ENCODE data around the gene LRRC73.
"Not testable (repeated sequence)": the region's sequence is repeated elsewhere in the genome, so short reads cannot be mapped to it uniquely, and the experiment has no call there.

The LRRC73 gene

DNA sequence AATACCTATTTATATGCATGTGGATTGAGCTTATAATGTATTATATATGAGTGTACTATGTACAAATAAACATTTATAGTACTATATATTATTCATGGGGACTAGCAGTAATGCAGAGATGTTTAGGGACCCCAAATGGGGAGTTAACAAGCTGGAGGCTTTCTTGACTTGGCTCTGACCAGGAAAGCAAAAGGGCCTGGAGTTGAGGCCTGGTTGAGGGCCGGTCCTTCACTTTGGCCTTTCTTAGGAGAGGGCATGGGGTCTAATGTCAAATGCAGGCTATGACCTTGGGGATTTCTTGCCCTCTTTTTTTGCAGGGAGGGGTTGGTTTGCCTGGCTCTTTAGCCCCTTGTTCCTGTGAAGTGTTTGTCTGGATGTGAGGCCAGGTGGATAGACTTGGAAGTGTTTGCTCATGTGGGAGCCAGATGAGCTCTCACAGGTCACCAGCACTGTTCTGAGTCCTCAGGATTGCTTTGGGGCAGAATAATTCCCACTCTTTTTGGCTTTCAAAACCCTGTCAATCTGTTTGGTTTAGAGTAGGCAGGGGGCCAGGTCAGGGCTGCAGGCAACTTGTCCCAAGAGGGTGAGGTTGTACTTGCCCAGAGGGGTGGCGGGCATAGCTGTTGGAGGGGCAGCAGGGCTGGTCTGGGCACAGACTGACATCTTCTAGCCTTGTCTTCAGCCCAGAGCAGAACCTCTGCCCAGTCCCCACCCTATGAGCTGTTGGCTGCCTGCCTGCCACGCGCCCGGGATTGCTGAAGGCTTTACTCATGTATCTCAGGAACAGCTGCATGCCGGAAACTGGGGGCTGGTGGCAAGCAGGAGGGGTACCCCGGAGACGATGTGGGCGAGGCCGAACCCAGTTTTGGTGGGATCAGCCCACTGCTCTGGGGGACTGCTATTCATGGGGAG lies 18.1 kb downstream of the LRRC73 start:
- no peak for DNase-seq (ENCODE audit: low read depth)

DNA sequence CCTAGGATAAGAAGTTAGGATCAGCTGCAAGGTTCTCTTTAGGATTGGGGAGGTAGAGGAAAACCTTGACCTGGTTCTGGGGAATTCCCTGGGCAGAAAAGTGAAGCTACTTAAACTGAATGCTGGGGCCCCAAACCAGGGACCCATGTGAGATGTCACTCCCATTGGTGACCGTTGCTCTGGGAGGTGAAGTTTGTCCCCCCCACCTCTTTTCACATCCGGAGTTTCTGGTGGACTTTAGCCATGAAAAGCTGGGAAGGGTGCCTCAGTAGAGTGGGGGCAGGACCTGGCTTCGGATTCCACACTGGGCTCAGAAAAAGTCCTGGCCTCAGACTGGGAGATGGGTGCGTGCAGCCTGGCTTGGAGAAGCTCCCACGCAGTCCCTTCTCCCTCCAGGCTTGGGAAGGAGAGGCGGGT lies 19.6 kb downstream of the LRRC73 start:
- no peak for DNase-seq (ENCODE audit: low read depth)

DNA sequence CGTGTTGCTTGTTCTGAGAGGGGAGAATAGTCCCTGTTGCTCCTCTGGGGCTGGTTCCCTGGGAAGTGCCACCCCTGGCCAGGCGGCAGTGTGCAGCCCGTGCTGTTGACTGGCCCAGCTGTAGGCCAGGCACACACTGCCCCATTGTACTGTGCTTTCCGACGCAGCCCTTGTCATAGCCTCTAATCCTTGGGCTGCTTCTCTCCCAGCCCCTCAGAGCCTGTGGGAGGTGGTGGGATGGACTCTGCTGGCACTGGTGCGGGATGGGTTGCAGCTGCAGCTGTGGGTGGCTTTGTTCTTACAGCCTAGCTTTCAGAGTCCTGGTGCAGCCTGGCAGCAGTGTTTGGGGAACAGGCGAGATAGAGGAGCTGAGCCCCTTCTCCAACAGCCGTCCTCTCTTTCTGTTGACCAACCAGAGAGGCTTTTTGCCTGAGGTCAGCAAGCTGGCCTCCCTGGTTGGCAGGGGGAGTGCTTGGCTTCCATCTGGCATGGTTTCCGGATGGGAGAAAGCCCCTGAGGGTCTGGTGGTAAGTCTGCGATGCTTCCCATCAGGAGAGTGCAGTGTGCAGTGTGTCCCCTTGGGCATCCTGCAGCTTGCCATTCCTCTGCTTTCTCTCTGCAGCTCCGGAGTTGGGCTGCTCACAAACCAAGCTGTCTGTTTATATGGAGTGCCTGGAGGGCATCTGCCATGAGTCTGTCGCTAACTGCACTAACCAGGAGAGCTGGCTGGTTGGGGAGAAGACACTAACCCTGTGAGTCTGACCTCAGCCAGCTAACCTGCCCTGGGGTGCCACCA lies 20.7 kb downstream of the LRRC73 start:
- DNase-seq (ENCODE audit: low read depth), result no peak

DNA sequence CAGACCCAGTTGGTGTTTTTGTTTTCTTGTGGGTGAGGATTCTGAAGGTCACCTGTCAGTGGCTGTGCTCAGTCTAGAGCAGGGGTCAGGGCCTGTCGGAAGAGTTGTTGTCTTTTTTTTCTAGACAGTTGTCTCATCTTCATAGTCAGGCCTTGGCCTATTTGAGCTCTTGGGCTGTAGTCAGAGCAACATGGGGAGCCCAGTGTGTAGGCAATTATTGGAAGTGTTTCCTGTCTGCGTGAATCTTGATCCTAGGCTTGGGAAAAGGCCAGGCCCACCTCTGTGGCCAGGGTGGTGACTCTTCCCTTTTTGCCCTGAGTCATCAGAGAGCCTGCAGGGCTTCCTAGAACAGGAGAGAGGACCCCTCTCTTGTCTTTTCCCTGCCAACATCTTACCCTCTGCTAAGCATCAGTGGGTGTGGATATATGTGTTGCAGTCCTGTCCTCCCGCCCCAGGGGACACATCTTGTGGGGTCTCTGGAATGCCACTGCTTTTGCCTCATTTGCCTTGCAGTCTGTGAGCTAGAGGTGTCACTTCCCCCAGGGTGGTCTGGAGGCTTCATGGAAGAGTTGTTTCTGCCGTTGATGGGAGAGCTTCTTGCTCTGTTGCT lies 21.4 kb downstream of the LRRC73 start:
- no peak for DNase-seq (ENCODE audit: low read depth)

DNA sequence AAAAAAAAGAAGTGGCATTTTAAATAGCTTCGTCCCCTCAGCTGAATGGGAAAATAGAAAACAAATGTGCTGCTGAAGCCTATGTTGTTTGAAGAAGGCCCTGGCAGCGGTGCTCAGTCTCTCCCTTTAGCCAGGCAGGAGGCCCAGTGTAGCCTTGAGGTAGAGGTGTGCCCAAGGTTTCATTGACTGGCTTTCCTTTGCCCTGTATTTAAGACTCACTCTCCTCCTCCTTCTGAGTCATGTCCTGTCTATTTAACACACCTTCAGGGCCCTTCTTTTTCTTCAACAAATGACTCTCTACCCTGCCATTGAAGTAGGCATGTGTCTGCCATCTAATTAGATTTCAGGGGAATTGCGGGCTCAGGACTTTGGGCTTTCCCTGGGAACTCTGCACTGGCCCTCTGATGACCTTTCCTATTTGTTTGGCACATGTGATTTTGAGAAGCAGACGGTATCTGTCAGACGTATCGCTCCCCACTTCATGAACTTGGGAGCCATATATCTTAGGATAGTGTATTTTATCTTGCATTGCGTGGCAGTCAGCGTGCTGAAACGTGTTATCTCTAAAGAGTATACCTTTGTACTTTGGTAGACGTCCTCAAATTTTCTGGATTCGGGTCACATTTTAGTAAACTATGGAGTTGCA lies 28.4 kb downstream of the LRRC73 start:
- DNase-seq (ENCODE audit: low read depth), result no peak

DNA sequence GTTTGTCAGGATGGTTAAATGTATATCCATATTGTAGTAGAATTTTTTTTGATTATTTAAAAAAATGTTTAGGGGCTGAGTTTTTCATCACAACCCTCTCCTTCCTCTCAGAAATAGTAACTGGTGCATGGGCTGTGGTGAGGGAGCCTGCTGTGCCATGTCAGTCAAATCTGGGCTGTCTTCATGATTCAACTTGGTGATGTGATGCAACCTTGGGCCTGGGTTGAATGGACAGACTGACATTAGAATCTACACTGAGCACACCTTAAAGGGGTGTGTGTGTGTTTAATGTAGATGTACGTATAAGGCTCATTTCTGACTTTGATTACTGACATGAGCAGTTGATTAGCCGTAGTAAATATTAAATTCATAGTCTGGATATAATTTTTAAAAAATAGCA lies 29.1 kb downstream of the LRRC73 start:
- DNase-seq (ENCODE audit: low read depth), result no peak

DNA sequence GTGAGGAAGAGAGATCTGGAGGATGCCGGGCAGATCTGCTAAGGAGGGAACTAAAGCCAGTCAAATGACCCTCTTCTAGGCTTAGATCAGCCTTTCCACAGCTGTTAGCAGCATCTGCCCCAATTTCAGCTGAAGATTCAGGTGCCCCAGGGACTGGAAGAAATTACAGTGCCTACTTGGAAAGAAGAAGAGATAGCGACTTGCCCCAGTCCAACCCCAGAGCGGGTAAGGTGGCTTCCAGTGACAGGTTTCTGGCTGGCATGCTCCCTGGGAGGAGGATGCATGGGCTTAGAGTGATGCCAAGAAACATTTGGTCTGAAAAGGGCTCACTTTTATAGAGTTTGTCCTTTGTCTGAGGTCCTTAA lies 32.2 kb downstream of the LRRC73 start:
- no peak for DNase-seq (ENCODE audit: low read depth)

DNA sequence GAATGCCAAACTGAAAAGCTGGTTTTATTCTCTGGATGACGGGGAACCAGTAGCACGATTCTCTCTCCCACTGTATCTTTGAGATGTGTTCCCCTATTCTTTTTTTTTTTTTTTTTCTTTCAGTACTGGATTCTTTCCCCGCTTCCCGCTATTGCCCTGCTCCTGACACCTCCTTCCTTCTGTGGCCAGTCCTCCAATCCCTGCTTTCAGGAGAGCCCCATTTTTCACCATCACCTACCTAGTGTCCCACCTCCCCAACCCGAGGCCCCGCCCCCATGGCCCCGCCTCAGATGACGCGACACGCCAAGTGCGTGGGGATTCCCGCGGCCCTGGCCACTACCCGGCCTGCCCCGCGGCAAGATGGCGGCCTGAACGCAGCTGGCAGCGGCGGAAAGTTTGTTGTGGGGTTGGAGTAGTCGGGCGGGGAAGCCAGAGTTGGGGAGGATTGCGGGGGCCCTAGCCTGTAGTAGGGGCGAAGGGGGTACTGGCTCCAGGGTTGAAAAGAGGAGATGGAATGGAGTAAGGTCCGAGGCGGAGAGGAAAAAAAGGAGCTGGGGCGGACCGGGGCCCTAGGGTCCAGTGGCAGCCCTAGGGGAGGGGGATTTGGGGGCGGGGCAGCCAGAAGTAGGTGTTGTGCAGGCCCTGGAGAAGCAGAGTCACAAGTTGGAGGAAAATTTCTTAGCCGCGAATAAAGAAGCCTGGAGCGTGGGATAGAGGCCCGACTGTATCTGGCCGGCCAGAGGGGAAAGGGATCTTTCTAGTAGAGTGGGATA lies 32.7 kb downstream of the LRRC73 start, which contains the start of gene TJAP1:
TSS of gene TJAP1 (plus strand) at position 336 of the 773 bp plus-strand sequence. CDS start 21,432 bp downstream, outside the sequence.
- peak; percentile 99 for DNase-seq (ENCODE audit: low read depth)

DNA sequence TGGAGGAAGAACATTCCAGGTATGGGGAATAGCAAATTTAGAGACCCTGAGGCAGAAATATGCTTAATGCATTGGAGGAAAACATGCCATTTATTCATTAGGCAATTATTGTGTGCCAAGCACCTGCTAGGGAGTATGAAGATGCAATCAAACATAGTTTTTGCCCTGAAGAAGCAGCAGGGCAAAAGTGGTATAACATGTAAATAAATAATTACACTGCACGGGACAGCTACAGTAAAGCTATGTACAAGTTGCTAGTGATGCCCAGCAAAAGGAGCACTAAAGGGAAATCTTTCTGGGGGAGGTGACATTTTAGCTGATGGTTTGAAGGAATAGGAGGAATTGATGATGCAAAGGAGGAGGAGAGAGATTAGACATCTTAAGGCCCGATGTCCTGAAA lies 33.4 kb downstream of the LRRC73 start:
- no peak for DNase-seq (ENCODE audit: low read depth)

DNA sequence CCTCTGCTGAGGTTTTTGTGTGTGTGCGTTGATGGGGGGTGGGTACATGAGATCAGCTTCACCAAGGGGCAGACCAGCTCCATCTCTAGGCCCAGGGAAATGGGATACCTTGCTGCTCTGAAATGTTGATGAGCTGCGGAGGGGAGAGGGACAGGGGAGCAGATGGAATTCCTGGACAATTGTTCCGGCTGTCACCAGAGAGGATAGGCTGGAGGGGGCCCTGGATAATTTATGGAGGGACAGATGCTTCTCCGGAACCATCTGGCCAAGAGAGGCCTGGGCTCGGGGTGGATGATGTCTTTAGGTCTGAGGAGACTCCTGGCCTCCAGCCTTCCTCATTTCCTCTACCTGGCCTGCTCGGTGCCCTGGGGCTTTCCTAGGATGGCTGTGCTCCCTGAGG lies 34.6 kb downstream of the LRRC73 start:
- no peak for DNase-seq (ENCODE audit: low read depth)

DNA sequence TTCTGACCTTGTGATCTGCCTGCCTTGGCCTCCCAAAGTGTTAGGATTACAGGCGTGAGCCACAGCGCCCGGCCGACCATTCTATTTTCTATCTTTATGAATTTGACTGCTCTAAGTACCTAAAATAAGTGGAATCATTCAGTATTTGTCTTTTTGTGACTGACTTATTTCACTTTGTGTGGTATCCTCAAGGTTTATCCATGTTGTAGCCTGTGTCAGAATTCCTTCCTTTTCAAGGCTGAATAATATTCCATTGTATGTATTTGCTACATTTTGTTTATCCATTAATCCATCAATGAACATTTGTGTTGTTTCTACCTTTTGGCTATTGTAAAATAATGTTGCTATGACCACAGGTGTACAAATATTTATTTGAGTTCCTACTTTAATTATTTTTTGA lies 37.6 kb downstream of the LRRC73 start:
- DNase-seq (ENCODE audit: low read depth), result no peak

DNA sequence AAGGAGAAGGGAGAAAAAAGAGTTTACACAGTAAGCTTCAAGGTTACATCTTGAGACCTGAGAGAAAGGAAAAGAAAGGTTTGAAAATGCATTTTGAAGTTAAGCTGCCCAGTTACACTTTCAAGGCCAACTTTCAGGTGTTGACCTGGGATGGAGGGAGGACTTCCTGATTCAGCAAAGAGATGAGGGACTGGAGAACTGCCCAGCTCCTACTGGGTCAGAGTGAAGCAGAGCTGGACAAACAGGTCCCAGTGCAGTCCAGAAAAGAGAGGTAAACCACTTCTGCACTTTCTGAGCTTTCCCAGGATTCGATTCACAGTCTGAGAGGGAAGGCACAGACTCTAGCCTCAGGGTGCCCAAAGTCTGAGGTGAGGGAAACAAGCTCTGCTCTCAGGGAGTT lies 38.7 kb downstream of the LRRC73 start:
- DNase-seq (ENCODE audit: low read depth), result no peak

DNA sequence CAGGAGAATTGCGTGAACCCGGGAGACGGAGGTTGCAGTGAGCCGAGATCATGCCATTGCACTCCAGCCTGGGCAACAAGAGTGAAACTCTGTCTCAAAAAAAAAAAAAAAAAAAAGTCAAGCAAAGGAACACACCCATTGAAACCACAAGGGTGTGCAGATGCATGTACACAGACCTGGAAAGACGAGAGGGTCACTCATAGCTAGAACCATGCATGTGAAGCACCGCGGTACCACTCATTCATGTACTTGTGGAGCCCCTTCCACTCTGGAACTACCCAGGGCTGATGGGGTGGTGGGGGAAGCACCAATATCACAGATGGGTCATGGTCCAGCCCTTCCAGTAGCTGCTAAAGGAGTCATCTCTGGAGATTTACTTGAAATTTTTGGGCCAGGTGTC lies 40.2 kb downstream of the LRRC73 start:
- no peak for DNase-seq (ENCODE audit: low read depth)

DNA sequence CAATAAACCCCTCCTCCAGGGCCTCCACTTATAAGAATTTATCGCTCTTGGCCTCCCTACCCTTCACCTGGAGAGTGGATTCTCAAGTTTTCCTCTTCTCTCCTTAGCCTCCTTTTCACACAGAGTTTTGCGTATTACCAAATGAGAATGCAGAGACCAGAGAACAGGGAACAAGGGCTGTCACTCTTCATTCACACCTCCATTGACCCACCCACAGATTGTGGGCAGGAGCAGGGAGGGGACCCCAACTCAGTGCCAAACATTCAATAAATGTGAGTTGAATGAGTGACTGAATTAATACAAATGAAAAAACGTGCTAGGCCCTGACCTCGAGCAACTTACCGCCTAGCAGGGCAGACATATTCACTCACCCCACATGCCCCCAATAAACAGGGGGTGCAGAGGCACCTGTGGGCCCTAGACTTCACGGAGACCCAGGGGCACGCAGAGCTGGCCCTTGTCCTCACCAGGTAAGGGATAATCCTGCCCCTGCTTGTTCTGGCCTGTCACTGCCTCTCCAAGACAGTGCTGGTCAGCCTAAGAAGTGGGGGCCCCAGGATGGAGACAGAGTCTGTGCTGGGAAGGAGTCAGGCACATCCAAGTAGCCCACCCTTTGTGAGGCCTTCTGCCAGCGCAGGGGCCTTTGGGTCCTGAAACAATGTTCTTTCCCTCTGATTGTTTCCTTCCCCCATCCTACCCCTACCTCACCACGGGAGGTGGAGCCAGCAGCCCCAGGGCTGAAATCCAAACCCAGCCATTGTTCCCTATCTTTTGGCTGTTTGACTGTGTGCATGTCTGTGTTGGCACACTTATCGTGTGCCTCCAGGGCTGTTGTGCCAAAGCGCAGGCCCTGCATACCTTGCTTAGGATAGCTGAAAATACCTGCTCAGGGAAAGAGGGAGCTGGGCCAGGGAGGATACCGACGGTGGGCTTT lies 41.1 kb downstream of the LRRC73 start:
- DNase-seq (ENCODE audit: low read depth), result no peak

DNA sequence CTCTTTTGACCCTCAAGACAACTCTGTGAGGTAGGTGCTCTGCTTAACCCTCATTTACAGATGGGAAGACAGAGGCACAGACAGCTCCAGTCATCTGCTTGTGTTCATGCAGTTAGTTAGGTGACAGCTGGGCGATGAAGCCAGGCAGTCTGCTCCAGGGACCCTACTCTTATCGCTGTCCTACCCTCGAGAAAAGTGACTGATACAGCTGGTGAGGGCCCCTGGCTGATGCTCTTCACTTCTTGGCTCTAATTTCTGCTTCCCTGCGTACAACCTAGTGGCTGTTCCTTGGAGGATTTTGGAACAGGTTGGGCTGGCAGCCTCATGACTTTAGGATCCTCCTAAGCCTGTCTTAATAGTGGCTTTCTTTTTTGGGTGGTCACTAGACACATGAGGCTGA lies 41.9 kb downstream of the LRRC73 start:
- no peak for DNase-seq (ENCODE audit: low read depth)

DNA sequence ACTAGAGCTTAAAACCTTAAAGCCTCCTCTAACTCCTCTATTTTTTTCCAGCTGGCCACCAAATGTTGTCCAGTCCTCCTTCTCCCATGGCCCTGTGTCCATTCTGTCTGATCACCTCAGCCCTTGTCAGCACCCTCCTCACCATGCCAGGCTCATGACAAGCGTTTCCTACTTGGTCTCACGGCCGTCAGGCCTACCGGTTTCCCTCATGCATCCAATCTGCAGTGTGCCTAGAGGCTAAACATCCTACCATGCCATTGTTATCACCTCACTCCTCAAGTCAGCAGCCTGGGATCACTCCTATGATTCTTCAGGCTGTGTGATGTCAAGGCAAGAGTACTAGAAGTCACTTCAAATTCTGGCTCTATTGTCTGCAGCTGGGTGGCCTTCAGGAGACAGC lies 42.4 kb downstream of the LRRC73 start:
- DNase-seq (ENCODE audit: low read depth), result no peak

DNA sequence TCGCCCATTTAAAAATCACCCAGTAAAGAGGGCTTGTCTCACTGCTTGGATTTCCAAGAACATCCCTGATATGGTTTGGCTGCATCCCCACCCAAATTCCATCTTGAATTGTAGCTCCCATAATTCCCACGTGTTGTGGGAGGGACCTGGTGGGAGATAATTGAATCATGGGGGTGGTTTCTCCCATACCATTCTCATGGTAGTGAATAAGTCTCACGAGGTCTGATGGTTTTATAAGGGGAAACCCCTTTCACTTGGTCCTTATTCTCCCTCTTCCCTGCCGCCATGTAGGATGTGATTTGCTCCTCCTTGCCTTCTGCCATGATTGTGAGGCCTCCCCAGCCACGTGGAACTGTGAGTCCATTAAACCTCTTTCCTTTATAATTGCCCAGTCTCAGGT lies 42.9 kb downstream of the LRRC73 start:
- DNase-seq (ENCODE audit: low read depth), result not testable (repeated sequence)

DNA sequence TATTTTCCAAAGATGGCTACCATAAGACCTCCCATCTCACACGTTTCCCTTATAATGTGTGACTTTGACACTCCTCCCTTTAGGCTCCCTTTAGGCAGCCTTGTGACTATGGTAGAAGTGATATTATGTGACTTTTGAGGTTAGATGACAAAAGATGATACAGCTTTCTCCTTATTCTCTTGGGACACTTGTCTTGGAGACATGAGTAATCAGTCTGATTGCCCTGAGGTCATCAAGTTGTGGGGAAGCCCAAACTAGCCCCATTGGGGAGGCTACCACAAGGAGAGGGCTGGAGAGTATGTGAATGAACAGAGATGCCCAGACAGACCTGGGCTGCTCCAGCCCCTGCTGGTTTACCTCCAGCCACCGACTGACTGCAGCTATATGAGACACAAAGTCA lies 44.2 kb downstream of the LRRC73 start:
- DNase-seq (ENCODE audit: low read depth), result no peak

DNA sequence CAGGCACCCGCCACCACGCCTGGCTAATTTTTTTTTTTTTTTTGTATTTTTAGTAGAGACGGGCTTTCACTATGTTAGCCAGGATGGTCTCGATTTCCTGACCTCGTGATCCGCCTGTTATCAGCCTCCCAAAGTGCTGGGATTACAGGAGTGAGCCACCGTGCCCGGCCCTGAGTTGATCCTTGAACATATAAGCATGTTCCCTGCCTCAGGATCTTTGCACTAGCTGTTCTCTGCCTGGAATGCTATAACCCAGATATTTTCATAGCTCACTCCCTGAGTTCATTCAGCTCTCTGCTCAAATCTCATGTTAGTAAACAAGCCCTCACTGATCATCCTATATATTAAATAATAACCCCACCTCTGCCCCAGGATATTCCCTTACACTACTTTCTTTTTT lies 45.8 kb downstream of the LRRC73 start:
- no peak for DNase-seq (ENCODE audit: low read depth)

DNA sequence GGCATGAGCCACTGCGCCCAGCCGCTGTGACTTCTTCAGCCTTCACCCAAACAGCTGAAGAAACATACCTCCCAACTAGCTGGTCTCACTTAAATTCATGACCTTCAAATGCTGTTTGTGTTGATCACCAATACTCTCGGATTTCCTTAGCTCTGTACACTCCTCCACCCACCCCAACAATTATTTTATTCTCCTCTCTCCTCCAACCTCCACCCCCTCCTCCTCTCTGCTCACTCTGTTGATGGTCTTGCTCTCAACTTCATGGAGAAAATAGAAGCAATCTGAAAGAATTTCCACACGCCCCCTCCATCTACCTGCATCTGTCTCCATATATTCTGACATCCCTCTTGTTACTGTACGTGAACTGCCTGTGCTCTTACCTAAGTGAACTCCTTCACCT lies 48.2 kb downstream of the LRRC73 start:
- DNase-seq (ENCODE audit: low read depth), result no peak
